Measurements from ENCODE around the gene HS3ST4.

Gene HS3ST4

GRCh38 chr16:25895380-25895779 is 203.6 kb downstream of the HS3ST4 start:
- no peak for DNase-seq (ENCODE audit: low read depth)

GRCh38 chr16:25896411-25896810 is 204.7 kb downstream of the HS3ST4 start:
- DNase-seq (ENCODE audit: low read depth): no peak

DNA sequence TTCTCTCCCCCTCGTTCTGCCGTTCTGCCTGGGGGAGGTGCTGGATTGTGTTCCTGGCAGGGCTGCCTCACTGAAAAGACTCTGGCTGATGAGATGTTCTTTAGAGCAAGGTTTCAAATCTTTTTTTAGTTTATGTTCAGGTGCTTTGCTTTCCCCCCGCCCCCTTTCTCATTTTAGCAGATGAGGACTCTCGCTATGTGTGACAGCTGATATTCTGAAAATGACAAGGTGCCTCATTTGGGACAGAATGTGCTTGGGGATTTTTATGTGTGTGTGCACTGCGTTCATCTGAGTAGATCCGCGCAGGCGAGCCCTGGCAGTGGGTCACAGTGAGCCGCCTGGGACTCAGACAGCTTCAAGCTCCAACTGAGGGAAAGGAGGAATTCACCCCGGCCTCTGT is 205.9 kb downstream of the HS3ST4 start:
- no peak for DNase-seq (ENCODE audit: low read depth)

GRCh38 chr16:25905810-25906209 is 214.1 kb downstream of the HS3ST4 start:
- DNase-seq (ENCODE audit: low read depth): no peak

DNA sequence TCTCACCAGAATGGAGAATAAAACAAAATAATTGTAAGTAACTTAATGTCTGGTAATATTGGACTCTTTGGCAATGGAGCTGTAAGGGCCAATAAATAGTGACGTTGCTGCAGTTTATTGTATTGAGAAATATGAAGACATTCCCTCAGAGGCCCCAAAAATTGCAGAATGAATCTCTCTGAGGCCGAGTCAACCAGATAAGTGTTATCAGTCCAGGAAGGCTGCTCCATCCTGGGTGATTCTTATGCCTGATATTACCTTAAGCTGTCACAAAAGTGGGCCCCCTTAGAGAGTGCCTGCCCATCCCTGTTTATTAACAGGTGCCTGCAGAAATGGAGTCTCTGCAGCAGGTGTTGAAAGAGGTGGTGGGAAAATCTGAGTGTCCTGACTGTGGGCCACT is 219.2 kb downstream of the HS3ST4 start:
- DNase-seq (ENCODE audit: low read depth): no peak

GRCh38 chr16:25912321-25912720 is 220.6 kb downstream of the HS3ST4 start:
- DNase-seq (ENCODE audit: low read depth): no peak

GRCh38 chr16:25914357-25914962 is 222.7 kb downstream of the HS3ST4 start:
- DNase-seq (ENCODE audit: low read depth): no peak

DNA sequence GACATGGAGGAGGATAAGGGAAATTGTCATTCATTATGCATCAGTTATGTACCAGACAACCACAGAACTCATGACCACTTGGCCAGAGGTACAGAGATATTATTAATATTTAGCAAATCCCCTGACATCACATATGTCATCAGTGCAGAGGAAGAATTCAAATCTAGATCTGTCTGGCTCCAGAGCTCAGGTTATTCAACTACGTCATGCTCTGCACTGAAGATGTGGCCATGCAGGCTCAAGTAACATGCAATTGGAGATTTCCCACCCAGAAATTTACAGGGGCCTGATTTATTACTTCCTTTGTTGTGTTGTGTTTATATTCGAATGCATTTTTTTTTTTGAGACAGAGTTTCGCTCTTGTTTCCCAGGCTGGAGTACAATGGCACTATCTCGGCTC is 224.3 kb downstream of the HS3ST4 start:
- no peak for DNase-seq (ENCODE audit: low read depth)

DNA sequence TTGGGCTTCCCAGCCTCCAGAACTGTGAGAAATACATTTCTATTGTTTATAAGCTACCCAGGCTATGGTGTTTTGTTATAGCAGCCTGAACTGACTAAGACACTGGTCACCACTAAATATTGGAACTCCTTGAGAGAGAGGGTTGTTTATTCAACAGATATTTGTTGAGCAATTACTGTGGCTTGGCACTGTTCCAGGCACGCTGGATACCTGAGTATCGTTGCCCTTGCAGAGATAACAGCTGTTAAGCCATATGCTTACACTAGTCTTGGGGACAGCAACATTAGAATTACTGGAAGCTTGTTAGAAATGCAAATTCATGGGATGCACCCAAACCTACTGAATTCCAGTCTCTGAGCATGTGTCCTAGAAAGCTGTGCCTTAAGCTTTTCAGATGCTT is 230.7 kb downstream of the HS3ST4 start:
- DNase-seq (ENCODE audit: low read depth): no peak

GRCh38 chr16:25925421-25925820 is 233.7 kb downstream of the HS3ST4 start:
- DNase-seq (ENCODE audit: low read depth): no peak

GRCh38 chr16:25931473-25932035 is 239.8 kb downstream of the HS3ST4 start:
- DNase-seq (ENCODE audit: low read depth): no peak

DNA sequence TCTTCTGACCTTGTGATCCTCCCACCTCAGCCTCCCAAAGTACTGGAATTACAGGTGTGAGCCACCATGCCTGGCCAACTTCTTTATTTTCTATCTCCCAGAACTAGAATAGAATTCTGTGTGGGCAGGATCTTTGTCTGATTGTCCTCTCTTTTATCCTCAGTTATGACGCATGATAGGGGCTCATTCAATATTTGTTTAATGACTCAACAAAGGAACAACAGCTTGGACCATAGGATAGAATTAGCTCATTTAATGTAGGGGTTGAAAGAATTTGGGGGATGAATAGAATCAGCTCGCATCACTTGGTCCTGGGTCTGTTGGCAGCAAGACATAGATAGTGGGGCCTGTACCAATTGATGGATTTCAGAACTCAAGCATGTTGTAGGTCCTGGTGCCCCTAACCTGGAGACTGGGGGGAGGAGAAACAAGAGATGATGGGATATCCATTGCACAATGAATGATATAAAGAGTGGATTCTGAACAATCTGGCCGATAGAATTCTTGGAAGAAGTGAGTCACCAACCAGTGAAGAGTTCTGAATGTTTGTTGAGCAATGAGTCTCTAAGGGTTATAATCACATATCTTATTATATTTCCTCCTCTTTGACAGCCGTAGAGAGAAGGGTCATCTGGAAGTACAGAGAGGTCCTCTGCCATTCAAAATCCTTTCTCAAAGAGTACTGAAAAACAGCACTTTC is 250.2 kb downstream of the HS3ST4 start:
- no peak for DNase-seq (ENCODE audit: low read depth)

DNA sequence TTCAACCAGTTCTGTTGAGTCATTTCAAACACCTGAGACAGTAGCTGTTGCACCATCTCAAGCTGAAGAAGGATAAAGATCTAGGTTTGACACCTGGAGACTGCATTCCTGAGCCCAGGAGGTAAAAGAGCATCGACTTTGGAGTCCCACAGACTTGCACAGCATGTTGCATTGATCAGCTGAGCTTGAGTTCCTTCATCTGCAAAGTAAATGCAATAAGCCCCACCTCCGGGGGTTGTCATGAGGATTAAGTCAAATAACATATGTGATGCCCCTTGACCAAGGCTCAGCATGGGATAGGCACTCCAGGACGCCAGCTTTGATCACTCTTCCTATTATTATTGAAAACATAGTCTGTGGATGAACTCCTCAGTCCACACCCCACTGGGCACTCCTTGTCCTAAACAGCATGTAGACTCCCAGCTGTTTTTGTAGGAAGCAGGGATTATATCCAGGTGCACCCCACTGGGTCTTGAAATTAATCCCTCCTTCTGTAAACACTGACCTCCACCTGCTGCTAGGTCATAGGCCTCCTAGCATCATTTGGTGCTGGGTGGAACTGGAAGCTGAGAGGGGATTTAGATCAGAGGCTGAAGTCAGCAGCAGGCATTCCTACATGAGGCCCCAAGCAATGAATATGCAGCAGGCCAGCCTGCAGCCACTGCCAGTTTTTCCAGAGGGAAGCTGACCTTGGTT is 259.0 kb downstream of the HS3ST4 start:
- DNase-seq (ENCODE audit: low read depth): no peak

GRCh38 chr16:25951999-25952398 is 260.2 kb downstream of the HS3ST4 start:
- DNase-seq (ENCODE audit: low read depth): no peak

GRCh38 chr16:25952983-25953382 is 261.2 kb downstream of the HS3ST4 start:
- DNase-seq (ENCODE audit: low read depth): no peak

DNA sequence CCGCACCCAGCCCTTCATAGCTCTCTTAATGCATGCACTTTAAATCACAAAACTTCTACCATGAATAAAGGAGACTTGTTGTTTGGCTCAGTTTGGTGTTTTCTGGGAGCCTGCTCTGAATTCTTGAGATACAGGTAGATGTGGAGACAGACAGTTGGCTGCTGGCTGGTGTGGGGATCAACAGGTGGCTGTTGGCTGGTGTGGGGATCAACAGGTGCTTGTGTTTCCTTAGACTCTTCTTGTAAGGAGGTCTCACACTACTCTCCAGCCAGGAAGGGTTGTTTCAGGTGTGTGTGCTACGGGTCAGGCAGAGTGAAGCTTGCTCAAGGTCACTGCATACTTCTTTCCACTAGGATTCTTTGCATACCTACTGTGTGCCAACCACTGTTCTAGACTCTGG is 265.9 kb downstream of the HS3ST4 start:
- no peak for DNase-seq (ENCODE audit: low read depth)

- DNase-seq (ENCODE audit: low read depth): no peak
Measured at GRCh38 chr16:25959221-25959620, 267.5 kb downstream of the HS3ST4 start.

GRCh38 chr16:25966172-25967097 is 274.7 kb downstream of the HS3ST4 start:
- no peak for DNase-seq (ENCODE audit: low read depth)

- no peak for DNase-seq (ENCODE audit: low read depth)
Measured at GRCh38 chr16:25977121-25977520, 285.4 kb downstream of the HS3ST4 start.

GRCh38 chr16:25978218-25978617 is 286.5 kb downstream of the HS3ST4 start:
- no peak for DNase-seq (ENCODE audit: low read depth)

- DNase-seq (ENCODE audit: low read depth): no peak
Measured at GRCh38 chr16:25988084-25988483, 296.3 kb downstream of the HS3ST4 start.

DNA sequence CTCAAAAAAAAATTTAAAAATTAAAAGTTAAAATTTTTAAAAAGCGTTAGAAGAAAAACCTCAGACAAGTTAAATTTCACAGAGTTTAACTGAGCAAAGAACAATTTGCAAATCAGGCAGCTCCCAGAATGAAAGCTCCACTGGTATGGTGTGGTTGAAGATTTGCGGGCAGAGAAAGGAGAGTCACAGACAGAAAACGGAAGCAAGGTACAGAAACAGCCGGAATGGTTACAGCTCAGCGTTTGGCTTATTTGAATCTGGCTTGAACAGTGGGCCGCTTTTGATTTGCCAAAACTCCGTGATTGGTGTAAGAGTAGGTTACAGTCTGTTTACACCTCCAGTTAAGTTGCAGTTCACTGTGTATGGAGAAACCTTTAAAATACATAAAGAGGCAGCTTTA is 297.1 kb downstream of the HS3ST4 start:
- no peak for DNase-seq (ENCODE audit: low read depth)

Measured in stimulated activated CD4-positive, alpha-beta T cell treated with anti-CD3 and anti-CD28 coated beads, Interleukin-2, amount 100 ng/mL, for 4 hours (primary cell).